ENCODE measurements around the gene LPP.

The LPP gene

GRCh38 chr3:188901671-188902287 lies 747.8 kb downstream of the LPP start:
- TF ChIP-seq TAF1 (IDR thresholded peaks at IDR 0.05; ENCODE audit: borderline replicate concordance, insufficient read depth, low read length) (no peak), SIN3A (IDR thresholded peaks at IDR 0.05; ENCODE audit: borderline replicate concordance, insufficient read depth, low read length) (no peak), FOXP2 (optimal IDR thresholded peaks at IDR 0.05; ENCODE audit: borderline replicate concordance, extremely low read depth, extremely low read length, insufficient read depth) (no peak), REST (IDR thresholded peaks at IDR 0.05; ENCODE audit: insufficient read depth in 1 of 2, low read depth in 2 of 2, low read length in 2 of 2) (no peak), POLR2AphosphoS5 (IDR thresholded peaks at IDR 0.05; ENCODE audit: low read depth, low read length) (no peak)

GRCh38 chr3:188904670-188905069 lies 750.7 kb downstream of the LPP start:
- TF ChIP-seq REST (IDR thresholded peaks at IDR 0.05; ENCODE audit: insufficient read depth in 1 of 2, low read depth in 2 of 2, low read length in 2 of 2) (no peak), SIN3A (IDR thresholded peaks at IDR 0.05; ENCODE audit: borderline replicate concordance, insufficient read depth, low read length) (no peak)

GRCh38 chr3:188905547-188905946 lies 751.6 kb downstream of the LPP start:
- TF ChIP-seq SIN3A (IDR thresholded peaks at IDR 0.05; ENCODE audit: borderline replicate concordance, insufficient read depth, low read length): no peak
- TF ChIP-seq FOXP2 (optimal IDR thresholded peaks at IDR 0.05; ENCODE audit: borderline replicate concordance, extremely low read depth, extremely low read length, insufficient read depth): no peak
- no peak for TF ChIP-seq REST (IDR thresholded peaks at IDR 0.05; ENCODE audit: insufficient read depth in 1 of 2, low read depth in 2 of 2, low read length in 2 of 2)
- no peak for TF ChIP-seq POLR2AphosphoS5 (IDR thresholded peaks at IDR 0.05; ENCODE audit: low read depth, low read length)
- TF ChIP-seq TAF1 (IDR thresholded peaks at IDR 0.05; ENCODE audit: borderline replicate concordance, insufficient read depth, low read length): no peak

- TF ChIP-seq TAF1 (IDR thresholded peaks at IDR 0.05; ENCODE audit: borderline replicate concordance, insufficient read depth, low read length): no peak
- TF ChIP-seq POLR2AphosphoS5 (IDR thresholded peaks at IDR 0.05; ENCODE audit: low read depth, low read length): no peak
- TF ChIP-seq FOXP2 (optimal IDR thresholded peaks at IDR 0.05; ENCODE audit: borderline replicate concordance, extremely low read depth, extremely low read length, insufficient read depth): no peak
Measured at GRCh38 chr3:188906236-188906635, 752.3 kb downstream of the LPP start.

GRCh38 chr3:188908002-188908850 lies 754.3 kb downstream of the LPP start:
- TF ChIP-seq TAF1 (IDR thresholded peaks at IDR 0.05; ENCODE audit: borderline replicate concordance, insufficient read depth, low read length): no peak
- TF ChIP-seq SIN3A (IDR thresholded peaks at IDR 0.05; ENCODE audit: borderline replicate concordance, insufficient read depth, low read length): no peak
- no peak for TF ChIP-seq REST (IDR thresholded peaks at IDR 0.05; ENCODE audit: insufficient read depth in 1 of 2, low read depth in 2 of 2, low read length in 2 of 2)
- no peak for TF ChIP-seq POLR2AphosphoS5 (IDR thresholded peaks at IDR 0.05; ENCODE audit: low read depth, low read length)
- TF ChIP-seq FOXP2 (optimal IDR thresholded peaks at IDR 0.05; ENCODE audit: borderline replicate concordance, extremely low read depth, extremely low read length, insufficient read depth): no peak
